HG02938 (cell line): ENCODE results near the gene SDK1.
"Not testable (repeated sequence)": the region's sequence is repeated elsewhere in the genome, so short reads cannot be mapped to it uniquely, and the experiment has no call there.

Experiments
- ATAC-seq: cut with Tn5 transposase; IDR thresholded peaks from one replicate; pipeline ENCODE4 v1.9.1; 2021; ENCODE audit warnings: mild to moderate bottlenecking, moderate library complexity; ENCODE audit not compliant: unreplicated experiment

SDK1 gene

DNA sequence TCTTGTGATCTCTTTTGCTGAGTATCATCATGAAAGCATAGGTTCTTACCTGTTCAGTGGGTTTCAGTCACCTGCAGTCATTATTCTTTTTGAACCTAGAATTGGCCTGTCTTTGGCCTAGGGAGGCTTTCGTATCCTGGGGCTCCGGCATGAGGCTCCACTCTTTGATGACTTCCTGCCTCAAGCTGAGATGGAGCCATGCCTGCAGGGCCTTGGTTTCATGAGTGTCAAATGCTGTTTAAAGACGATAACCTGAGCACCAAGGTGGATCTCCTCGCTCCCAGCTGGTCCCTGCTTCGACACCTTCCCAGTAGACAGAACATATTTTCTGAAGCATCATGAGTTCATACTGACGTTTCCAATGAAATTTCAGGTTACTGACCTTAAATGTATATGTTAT lies 783.2 kb downstream of the SDK1 start:
- no peak for ATAC-seq

DNA sequence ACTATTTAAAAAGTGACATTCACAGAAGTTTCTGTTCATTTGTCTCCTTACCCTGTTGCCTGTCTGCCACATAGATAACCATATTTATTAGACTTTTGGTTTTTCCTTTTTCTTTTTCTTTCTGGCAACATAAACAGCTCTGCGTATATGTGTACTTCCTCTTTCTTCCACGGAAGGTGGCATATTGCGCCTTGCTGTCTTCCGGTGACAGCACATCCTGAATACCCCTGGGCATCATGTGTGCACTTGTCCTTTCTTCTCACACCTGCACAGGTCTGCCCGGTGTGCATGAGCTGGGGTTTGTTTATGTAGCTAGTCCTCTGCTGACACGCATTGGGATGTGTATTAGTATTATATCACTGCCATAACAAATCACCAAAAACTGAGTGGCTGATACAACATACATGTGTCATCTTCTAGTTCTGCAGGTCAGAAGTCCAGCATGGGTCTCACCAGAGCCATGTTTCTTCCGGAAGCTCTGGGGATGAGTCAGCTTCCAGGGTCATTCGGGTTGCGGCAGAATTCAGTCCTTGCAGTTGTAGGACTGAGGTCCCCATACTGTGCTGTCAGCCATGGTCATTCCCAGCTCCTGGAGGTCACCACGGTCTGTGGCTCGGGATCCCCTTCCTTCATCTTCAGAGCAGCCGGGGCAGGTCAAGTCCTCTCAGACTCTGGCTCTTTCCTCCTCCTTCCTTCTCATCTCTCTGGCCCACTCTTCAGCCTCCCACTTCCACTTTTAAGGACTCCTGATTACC lies 785.1 kb downstream of the SDK1 start:
- ATAC-seq = no peak

DNA sequence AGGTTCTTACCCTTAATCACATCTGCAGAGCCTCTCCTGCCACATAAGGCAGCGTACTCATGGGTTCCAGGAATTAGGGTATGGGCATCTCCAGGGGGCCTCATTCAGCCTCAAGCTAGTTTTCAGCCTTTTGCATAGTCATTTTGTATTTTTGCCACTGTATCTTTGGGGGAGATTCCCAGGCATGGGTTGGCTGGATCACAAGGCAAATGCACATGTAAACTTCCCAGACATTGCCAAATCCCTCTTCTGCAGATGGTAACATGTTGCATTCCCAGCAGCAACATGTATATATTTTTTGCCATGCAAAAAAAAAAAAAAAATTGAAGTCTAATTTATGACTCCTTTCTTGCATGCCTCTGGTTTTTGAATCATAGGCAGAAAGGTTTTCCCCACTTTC lies 785.7 kb downstream of the SDK1 start:
- no peak for ATAC-seq

DNA sequence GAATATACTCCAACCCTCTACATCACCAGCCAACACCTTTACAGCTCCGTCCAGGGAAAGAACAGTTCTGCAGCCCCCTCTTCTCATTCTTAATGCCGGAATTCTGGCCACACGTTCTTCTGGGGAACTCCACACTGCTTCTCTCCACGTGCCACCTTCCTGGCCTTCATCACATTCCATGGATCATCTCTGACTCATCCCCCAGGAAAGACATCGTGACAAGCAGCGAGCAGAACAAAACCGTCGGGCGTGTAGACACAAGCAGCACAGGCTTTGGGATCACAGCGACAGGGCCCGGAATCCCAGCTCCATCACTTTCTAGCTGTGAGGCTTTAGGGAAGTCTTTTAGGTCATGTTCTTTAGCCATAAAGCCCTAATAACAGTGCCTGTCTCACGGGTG lies 790.7 kb downstream of the SDK1 start:
- ATAC-seq = no peak

DNA sequence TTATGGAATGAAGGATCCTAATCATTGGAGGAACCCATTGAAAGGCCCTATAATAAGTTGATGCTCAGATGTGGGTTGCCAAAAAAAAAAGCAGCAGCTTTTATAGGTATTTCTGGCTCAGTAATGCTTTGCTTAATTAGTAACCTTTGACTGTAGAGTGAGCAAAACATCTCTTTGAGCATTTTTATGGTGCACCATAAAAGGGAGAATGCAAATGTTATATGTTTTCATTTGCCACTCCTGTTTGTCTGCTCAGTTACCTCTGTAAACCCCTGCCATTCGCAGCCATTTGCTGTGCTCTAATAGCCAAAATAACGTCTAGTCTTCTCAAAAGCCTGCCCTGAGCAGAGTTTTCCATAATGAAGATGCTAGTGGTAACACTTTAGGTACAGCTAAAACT lies 792.0 kb downstream of the SDK1 start:
- ATAC-seq = no peak

DNA sequence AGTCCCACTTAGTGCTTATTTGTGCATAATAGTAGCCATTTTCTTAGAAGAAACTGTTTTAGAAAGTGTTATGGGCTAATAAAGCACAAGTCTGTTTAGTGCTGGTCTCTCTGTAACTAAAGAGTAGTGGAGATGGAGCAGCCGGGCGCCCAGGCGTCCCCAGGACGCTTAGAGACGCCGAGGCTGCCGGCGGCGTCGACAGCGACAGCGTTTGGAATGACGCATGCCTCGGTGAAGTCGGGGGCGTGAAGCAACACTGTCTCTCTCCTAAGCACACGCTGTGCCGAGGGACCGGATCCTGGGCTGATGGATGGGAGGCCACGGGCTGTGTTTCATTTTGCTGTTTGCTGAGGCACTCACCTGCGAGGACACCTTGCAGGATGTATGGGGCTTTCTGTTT lies 792.4 kb downstream of the SDK1 start:
- ATAC-seq = no peak

DNA sequence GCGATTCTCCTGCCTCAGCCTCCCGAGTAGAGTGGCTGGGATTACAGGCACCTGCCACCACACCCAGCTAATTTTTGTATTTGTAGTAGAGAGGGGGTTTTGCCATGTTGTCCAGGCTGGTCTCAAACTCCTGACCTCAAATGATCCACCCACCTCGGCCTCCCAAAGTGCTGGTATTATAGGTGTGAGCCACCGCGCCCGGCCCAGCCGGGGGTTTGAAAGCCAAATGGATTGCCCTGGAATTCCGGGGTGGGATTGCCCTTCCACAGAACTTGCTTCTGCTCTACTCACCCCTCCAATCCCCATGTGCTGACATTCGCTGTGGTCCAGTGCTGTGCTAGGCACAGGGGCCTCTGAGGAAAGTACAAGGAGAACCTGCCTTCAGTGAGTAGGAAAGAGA lies 793.1 kb downstream of the SDK1 start:
- not testable (repeated sequence) for ATAC-seq

DNA sequence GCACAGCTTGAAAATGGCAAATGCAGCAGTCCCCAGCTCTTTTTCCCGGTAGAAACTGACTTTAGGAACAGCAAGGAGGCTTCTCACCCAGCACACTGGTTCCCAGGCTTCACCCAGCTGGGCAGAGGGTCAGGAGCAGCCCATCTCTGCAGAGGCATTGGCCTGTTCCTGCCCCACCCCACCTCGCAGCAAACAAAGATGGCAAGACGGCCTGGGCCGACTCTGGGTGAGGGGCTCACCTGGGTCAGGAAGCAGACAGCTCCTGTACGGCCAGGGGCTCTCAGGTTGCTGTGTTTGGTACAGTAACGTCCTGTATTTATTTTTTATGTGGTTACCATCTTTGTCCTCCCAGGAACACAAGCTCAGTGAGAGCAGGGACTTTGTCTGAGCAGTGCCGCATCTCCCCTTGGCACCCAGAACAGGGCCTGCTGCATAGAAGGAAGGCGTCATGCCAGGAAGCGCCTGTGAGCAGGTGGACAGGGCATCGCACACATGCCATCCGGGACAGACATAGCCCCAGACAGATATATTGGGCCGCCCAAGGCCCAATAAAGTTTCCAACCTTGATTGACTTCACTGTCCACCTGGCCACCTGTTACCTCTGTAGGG lies 796.1 kb downstream of the SDK1 start:
- no peak for ATAC-seq

DNA sequence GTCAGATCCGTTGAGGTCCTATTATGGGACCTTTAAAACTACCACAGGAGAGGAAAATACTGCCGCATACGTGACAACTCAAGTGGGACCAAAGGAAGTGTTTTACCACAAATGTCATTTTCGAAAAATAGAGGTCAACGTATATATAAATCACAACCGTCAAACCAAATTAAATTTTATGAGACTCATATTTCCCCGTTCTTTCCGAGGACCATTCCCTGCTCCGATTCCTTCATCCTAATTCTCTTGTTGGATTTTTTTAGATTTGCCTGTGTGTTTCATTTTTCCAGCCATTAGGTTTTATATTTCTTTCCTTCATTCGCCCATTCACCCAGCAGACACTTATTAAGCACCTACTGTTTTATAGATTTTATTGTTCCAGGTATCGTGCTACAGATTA lies 797.1 kb downstream of the SDK1 start:
- no peak for ATAC-seq

DNA sequence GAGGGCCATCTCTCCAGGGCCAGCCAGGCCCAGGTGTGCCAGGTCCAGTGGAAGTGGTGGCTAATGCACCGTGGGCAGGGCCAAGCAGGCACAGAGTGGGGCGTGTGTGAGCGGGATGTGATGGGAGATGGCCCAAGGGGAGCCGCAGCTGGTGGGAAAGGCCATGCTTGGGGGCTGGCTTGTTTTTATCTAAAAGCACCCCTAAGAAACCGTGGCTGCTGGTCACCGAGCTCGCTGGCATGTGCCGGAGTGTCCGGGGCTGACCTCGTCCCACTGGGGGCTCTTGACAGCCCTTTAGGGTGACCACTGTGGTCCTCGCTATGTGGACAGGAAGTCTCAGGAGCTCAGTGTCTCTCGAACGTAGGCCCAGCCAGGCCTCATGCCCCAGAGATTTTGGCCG lies 798.6 kb downstream of the SDK1 start:
- no peak for ATAC-seq

DNA sequence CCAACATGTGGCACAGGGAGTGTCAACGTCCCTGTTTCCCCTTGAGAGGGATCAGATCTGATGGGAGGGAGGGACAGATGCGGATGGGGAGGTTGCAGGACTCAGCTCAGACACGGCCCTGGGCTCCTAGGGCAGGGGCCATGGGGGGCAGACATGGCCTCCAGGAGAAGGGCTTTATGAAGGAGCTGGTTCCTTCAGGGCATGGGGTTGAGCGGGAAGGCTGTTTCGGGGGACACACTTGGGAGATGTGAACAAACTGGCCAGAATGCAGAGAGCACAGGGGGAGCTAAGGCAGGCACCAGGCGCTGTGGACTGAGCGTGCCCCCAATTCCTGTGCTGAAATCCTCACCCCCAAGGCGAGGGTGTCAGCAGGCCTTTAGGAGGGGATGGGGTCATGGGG lies 799.1 kb downstream of the SDK1 start:
- ATAC-seq = no peak

DNA sequence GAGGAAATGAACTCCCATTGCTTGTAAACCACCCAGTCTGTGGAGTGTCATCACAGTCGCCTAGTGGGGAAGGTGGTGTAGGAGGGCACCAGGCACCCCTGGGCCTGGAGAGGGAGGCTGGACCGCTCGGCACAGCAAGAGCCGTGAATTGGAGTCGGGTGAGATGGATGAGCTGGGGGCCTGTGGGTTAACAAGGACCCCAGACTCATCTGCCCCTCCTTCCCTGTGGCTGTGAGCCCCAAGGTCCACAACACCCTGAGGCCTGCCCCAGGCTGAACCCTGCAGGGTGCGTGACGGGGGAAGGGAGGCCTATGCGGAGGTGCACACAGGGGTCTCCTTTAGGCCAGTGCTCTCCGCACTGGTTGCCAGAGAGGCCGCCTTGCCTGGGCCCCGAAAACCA lies 799.6 kb downstream of the SDK1 start:
- no peak for ATAC-seq

DNA sequence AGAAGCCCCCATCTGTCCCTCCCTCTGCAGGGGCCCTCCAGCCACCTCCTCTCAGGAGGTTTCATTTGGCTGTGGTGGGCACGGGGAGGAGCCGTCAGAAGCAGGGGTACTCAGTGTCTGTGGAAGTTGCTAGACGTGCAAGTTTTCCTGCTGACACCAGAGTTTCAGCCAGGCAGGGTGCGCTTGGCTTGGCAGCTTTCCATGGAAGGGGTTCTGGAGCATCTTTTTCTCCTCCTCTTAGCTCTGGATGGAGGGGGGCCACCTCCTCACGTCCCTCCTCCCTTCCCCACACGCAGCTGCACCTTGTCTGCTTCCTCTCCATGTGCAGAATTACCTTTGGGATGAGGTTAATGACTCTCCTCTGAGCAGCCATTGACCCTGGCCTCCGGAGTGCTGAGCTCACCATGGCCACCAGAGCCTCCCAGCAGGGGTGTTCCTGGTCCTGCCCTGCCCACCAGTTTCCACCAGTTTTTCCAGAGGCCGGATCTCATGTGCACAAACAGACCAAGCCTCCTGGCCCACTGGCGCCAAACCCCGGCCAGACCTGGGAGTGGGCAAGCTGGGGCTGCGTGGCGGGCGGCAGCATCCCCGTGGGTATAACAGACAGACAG lies 801.3 kb downstream of the SDK1 start:
- ATAC-seq = no peak

DNA sequence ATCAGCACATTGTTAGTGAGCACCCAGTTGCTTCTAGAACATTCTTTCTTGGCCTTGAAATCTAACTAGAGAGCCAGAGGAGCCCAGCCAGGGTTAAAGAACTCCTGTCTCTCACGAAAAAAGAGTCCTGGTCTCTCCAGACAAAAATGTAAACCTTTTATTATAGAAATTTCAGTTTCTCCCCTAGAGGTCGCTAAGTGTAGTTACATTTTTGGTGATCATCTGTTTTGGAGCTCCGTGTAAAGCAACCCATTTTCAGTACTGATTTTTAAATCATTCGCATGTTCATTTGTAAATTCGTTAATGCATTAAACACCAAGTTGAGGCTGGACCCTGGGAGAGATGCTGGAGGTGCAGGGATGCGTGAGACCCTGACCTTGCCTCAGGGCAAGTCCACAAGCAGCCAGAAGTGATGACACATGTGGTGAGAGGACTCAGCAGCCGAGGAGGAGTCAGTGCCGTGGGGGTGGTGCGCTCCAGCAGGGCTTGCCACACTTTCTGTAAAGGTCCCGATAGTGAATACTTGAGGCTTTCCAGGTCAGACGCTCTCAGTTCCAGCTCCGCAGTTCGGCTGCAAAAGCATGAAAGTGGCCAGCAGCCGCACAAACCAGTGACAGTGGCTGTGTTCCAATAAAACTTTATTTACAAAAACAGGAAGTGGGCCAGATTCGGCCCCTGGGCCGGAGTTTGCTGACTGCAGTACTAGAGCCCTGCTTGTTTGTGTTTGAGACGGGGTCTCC lies 802.5 kb downstream of the SDK1 start:
- ATAC-seq = no peak

DNA sequence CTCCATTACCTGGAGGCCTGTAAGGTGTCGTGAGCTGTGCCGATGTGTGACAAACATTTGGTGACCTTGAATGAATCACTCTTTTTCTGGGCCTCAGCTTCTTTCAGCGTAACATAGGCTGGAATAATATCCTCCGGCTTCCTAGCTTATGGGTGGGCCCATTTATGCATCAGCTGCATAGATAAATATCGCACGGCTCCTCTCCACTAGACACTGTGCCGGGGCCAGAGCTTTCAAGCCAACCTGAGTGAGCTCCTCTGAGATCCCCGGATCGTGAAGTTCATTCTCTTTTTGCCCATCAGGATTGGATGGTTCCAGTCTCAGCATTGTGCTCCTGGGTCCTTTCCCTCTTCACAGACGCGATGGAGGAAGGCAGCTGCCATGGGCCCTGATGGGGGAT lies 806.8 kb downstream of the SDK1 start:
- ATAC-seq = no peak

DNA sequence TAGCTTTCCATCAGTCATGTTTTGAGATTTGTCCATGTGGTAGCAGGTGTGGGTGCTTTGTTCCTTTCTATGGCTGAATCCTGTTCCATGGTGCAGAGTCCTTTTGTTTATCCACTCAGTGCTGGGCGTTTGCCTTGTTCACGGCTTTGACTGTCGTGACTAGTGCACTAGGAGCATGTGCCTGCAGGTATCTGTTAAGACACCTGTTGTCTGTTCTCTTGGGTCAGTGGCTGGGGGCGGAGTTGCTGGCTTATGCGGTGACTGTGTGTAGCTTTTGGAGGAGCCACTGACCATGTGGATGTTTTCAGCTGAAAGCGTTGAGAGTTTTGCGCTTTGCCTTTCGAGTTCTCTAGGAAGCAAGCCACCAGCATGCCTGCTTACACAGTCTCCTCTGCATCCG lies 807.9 kb downstream of the SDK1 start:
- ATAC-seq = no peak

DNA sequence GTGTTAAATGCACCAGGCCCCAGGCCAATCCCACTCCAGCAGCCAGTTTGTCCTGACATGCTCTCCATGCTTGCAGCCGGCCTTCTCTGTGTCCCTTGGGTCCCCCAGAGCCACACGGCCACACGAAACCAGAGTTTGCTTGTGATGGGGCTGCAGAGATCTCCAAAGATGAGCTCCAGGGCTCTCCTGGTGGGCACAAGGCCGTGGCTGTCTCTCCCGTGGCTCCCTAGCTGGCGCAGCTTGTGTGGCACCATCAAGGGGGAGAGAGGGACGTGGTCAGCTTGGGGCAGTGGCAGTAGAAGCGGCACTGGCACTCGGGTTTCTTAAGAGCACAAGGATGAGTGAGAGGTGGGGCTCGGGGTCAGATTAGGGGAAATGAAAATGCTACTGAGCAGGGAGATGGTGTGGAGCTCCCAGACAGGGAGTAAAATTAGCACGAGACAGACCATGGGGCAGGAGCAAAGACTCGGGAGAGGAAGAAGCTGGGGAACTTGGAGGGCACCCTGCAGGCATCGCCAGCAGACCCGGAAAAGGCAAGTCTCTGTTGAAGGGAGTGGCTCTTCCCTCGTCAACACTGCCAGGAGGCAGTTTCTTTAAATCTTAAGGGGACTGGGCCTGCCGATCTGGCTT lies 808.5 kb downstream of the SDK1 start:
- ATAC-seq = no peak

DNA sequence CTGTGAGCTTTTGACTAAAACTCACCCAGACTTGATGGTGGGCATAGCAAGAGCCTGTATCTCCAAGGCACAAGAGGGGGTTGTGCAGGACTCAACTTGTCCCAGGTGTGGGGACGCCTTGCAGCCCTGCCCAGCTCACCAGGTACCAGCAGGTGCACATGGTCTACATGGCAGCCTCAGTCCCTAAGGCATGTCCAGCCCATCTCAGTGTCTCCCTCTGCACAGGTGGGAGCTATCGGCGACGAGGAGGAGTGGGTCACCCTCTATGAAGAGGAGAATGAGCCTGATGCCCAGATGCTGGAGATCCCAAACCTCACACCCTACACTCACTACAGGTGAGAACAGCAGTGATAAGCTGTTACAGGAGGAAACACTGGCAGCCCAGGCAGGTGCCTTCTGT lies 809.4 kb downstream of the SDK1 start:
- ATAC-seq = no peak

DNA sequence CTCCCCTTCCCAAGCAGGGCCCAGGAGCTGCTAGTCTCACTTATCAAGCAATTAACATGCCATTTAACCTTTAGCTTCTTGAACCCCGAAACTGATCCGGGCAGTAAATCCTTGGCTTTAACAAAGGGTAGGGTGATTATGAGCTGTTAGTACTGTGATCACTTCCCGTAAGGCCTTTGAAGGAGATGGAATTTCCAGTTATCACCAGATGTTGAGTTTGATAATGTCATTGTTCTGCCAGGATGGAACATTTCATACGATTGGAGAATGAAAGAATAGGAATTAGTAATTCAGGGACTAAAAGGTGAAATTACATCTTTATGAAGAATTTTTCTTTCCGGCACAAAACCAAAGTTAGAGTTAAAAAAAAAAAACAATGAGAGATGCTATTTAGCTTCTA lies 810.1 kb downstream of the SDK1 start:
- ATAC-seq = no peak

DNA sequence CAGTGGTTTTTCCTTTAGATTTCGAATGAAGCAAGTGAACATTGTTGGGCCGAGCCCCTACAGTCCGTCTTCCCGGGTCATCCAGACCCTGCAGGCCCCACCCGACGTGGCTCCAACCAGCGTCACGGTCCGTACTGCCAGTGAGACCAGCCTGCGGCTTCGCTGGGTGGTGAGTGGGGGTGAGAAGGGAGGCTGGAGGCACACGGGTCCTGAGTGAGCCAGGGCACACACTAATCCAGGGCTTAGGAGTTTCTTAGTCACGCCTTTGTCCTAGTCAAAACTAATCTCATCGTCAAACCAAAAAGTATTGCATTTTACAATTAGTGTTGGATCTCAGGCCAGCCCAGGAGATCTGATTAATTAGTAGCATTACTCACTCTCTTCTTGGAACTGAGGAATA lies 812.2 kb downstream of the SDK1 start:
- no peak for ATAC-seq

DNA sequence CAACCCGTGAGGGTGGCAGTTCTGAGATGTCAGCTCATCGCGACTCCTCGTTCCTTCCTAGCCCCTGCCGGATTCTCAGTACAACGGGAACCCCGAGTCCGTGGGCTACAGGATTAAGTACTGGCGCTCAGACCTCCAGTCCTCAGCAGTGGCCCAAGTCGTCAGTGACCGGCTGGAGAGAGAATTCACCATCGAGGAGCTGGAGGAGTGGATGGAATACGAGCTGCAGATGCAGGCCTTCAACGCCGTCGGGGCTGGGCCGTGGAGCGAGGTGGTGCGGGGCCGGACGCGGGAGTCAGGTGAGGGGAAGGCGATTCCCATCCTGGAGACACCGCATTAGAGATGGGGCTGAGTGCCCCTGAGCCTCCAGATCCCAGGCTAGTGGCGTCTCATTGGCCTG lies 812.9 kb downstream of the SDK1 start:
- ATAC-seq = no peak
